T follicular helper cell (primary cell): ENCODE data around the gene ADAMTS9.

Source experiments
- DNase-seq: peaks from one replicate; pipeline ENCODE4 v3.0.0-alpha.2; 2020; ENCODE audit warnings: low read depth

The ADAMTS9 gene

GRCh38 chr3:64490180-64490724 lies 197.5 kb downstream of the ADAMTS9 start:
- DNase-seq, result no peak

- no peak for DNase-seq
These were observed 198.3 kb downstream of the ADAMTS9 start for GRCh38 chr3:64489361-64490044.

GRCh38 chr3:64488939-64489338 lies 198.9 kb downstream of the ADAMTS9 start:
- no peak for DNase-seq

- DNase-seq, result peak; percentile 41
These were observed 203.4 kb downstream of the ADAMTS9 start for GRCh38 chr3:64484289-64484992.

- DNase-seq, result no peak
These were observed 204.3 kb downstream of the ADAMTS9 start for GRCh38 chr3:64483467-64483866.

- no peak for DNase-seq
These were observed 212.8 kb downstream of the ADAMTS9 start for GRCh38 chr3:64475037-64475436.

- DNase-seq, result no peak
These were observed 214.3 kb downstream of the ADAMTS9 start for GRCh38 chr3:64473466-64473865.

GRCh38 chr3:64470436-64470835 lies 217.4 kb downstream of the ADAMTS9 start:
- DNase-seq, result no peak

GRCh38 chr3:64467255-64467944 lies 220.4 kb downstream of the ADAMTS9 start:
- no peak for DNase-seq
